HG03457 (cell line): ENCODE results near the gene IGSF11.
"Not testable (repeated sequence)": the region's sequence is repeated elsewhere in the genome, so short reads cannot be mapped to it uniquely, and the experiment has no call there.

Experiments
- ATAC-seq: cut with Tn5 transposase; IDR thresholded peaks from one replicate; pipeline ENCODE4 v1.9.1; 2021; ENCODE audit warnings: moderate number of reproducible peaks; ENCODE audit not compliant: unreplicated experiment

The IGSF11 gene

DNA sequence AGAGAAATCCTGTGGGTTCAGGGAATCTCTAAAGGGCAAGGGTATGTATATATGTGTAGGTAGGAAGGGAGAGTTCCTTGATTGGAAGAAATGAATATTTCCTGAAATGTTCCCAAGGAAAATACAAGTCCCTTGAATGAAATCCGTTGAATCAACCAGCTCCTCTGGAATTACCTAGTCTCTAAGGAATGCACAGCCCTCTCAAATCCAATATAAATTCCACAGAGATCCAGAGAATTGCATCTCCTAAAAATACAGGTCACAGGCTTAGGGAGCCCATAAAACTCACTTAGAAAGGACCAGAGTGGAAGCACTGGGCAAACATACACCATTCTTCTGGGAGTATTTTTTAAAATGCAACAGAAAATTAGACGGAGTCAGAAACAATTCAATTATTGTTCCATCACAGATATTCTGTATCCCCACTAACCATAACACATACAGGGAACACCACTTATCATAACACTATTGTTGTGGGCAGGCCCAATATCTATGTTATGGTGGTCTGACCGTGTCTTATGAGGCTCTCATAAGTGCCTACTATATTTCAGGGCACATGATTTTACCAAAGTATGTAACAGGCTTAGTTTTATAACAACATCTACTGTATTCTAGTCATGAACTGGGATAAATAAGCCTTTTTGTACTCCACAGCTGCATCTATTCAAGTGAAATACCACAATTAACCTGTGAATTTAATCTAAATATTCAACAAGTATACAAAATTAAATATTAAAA is 43.7 kb downstream of the IGSF11 start:
- no peak for ATAC-seq

DNA sequence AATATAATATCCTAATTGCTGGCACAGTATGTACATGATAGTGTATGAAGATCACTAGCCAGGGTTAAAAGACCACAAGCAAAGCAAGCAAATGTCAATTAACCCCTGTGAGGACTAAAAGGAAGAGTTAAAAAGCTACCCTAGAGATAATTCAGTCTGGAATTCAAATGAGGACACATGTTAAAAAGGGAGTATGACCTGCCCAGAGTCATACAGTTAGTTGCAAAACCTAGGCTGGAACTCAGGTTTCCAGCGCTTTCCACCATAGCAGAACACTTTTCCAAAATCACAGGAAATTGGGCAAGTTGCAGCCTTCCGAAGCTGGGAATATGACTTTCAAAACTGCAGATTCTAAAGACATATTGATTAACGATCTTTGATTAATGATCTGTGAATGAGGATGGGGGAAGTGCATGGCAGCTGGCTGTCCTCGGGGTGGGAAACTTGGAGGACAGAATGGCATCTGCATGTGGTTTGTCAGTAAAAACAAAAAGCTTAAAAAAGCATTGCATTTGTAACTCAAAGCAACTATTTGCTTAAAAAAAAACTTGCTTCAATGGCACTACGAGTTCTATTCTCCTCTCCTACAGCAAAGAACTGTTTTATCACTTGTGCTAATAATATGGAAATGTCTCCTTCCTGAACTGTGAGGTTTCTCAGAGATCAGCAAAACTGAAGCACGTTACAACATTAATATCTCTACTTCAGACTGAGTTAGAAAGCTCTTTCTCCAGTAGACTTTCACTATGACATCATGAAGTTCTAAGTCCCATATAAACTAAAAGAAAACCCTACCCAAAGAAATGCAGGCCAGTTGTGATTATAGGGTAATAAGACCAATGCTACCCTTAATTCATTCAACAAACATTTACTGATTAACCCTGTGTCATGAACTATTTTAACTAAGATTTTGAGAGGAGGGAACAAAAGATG is 46.2 kb downstream of the IGSF11 start:
- ATAC-seq: no peak

DNA sequence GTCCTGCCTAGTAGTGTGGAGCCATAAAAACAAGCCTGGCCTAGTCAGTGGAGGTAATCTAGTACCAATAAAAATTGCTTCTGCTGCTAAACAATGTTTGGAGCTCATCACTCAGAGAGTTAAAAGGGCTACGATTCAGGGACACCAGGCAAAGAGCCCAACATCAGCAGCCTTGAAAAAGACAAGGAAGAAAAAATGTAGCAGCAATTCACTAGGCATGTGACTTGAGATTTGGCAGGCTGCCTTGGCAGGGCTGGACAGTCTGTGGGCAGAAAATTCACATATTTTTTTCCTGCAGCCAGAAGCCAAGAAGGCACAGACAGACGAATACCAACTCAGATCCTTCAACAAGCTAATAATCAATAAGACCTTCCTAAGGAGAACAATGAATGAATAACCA is 47.2 kb downstream of the IGSF11 start:
- ATAC-seq: no peak

GRCh38 chr3:118986734-118987133 is 47.9 kb downstream of the IGSF11 start:
- no peak for ATAC-seq

DNA sequence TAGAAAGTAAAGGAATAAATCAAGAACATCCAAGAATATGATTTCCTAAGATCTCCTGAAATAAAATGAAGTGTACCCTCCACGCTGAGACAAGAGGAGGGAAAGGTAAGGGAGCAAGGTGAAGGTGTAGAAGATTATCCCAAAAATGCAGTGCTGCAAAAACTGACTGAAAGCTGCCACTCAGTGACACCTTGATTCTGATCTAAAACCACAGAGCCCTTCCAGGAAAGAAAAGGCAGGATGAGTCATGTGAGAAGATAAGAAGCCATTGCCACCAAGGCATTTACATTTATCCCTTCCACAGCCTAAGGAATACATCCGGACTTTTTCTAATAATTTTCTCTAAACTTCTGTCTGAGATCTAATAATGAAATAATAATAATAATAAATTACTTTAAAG is 49.9 kb downstream of the IGSF11 start:
- ATAC-seq: no peak

DNA sequence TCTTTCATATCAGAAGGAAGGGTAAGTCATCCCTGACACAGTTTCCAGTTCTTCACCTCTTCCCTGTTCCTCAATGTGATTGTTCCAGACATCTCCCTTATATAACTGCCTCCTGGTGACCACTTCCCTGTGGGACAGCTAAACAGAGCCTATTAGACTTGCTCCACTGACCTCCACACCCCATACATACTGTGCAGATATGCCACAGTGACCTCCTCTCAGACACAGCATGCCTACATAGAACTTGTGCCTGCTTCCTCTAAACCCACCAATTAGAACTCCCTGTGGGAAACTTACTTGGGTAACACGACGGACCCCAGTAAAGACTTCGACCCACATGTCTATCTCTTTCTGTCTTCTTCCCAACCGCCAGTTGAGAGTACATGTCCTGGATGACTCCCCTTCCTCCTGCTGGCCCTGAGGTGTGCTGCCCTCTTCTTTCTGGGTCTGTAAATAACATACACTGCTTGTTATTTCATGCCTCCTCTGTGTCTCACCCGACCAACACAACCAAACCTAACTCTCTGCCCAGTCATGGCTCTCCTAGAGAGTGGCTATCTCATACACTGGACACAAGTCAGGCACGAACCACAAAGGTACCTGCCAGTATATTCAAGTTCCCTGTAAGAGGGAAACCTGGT is 53.0 kb downstream of the IGSF11 start:
- ATAC-seq: no peak

DNA sequence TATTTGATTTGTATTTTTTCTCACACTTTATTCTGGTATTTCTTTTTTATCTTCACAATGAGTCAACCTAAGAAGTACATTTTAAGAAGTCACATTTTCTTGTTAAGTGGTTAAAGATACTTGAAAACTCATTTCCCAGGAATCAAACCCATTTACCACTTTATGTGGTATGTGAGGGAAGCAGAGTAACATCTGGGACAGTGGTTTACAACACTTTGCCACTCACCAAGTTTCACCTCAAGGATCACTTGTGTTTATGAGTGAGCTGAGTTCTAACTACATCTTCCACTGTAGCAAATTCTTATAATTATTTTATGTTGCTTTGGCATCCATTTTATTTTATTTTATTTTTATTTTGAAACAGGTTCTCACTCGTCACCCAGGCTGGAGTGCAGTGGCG is 53.8 kb downstream of the IGSF11 start:
- no peak for ATAC-seq

- ATAC-seq: no peak
These were observed 56.3 kb downstream of the IGSF11 start for GRCh38 chr3:118978393-118978758.

DNA sequence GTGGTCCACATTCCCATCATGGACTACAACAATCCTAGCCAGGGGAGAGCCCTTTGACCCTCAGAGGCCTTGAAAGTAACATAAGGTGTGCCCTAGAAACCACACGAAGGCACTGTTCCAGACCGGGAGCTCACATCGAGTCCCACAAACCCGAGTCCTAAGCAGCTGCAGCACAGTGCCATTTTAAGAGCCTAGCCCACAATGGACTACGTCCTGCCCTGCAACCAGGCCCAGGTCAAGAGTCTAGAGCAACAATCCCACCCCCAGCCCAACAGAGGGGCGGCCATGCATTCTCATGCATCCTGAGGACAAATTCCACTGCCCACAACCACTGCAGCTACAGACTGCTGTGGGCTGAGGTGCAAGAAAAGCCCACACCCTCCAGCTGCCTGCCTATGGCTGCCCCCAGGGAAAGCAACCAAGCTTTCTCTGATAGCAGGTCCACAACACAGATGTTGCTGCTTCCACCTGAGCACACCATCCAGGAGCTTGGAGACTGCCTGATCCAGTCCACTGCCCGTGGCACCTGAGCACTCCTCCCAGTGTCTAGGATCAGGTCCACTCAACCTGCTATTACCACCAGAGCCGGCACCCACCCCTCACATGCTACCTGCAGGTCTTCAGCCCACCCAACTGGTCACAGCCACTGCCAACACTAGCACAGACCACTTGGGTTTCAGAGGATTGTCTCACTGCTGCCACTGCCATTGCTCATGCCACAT is 56.8 kb downstream of the IGSF11 start:
- ATAC-seq: no peak

GRCh38 chr3:118977118-118977517 is 57.5 kb downstream of the IGSF11 start:
- ATAC-seq: no peak

GRCh38 chr3:118975476-118975875 is 59.2 kb downstream of the IGSF11 start:
- not testable (repeated sequence) for ATAC-seq

- no peak for ATAC-seq
These were observed 60.1 kb downstream of the IGSF11 start for GRCh38 chr3:118974356-118975097.

GRCh38 chr3:118973050-118973449 is 61.6 kb downstream of the IGSF11 start:
- ATAC-seq: no peak

GRCh38 chr3:118970819-118971218 is 63.8 kb downstream of the IGSF11 start:
- ATAC-seq: no peak

DNA sequence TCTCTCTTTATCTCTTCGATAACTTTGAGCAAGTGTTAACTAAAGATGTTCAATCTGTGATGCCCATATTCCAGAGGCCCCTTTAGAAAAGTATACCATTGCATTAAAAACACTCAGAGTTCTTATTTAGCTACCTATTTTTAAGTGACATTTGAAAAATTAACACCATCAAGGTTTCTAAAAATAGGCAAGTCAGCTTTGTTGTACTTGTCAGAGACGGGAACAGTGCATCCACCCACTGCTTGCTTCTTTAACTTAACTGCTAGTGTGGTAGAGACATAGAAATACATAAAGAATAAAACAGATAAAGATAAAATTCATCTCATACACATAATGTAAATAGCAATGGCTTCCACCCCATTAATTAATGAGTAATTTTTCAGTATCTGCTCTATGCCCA is 66.0 kb downstream of the IGSF11 start:
- no peak for ATAC-seq

DNA sequence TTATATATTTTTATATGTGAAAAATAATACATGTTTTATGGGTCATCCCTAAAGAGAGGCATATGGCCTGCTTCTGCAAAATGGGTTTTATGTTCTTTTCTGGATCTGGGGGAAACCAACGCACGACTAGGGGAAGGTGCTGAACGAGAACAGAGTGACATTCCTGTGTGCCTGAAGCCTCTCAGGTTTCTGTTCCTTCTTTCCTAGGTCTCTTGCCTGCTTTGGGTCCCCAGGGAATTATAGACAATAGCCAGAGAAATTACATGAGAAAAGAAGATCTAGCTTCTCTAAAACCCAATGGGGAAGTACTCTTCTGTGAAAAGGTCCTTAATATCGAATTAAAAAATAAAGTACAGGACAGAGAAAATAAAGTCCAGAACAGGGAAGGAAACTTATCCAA is 66.5 kb downstream of the IGSF11 start:
- ATAC-seq: no peak

DNA sequence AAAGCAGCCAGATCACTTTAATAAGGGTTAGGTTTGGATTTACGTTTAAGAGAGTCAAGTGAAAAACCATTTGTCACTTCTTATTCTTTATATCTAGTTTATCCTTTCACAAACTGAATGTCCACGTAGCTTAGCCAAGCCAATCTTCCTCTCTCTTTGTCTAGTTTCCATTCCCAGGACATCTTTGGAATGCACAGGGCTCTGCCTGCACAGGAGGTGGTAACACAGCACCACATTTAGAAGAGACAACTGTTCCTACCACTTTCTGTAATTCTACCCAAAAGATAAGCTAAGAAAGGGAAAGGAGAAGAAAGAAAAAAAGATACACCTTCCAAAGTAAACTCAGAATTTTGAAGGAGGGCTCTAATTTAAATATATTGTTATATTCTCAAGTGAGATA is 67.9 kb downstream of the IGSF11 start:
- ATAC-seq: no peak

- ATAC-seq: no peak
These were observed 70.9 kb downstream of the IGSF11 start for GRCh38 chr3:118963711-118964110.

DNA sequence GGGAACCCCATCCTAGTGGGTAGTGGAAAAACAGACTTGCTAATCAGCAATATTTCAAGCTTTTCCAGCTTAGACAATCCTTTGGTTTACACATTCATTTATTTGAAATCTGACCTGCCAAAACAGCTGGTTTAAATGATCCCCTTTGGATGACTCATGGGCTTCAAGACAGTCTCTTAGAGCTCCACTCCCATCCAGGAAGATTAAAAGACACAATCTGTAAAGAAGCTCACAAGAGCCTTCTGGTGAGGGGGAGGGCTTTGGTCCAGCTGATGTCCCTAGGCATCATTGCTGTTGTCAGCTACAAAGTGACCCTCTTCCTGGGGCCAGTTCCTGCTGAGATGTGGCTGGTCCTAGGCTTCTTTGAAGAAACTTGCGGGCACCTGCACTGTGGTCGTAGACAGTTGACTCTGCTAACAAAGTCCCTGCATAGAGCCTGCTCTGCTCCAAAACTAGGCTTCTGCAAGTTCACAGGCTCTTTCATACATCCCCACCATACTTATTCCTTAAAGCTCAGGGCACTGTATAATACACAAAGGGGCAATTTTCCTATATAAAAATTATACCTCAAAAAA is 73.7 kb downstream of the IGSF11 start:
- ATAC-seq: no peak

GRCh38 chr3:118955914-118956556 is 78.6 kb downstream of the IGSF11 start:
- ATAC-seq: no peak
